ENCODE results near the gene DPP9.
"Not testable (repeated sequence)": the region's sequence is repeated elsewhere in the genome, so short reads cannot be mapped to it uniquely, and the experiment has no call there.

Gene DPP9

GRCh38 chr19:4740092-4740491, 16.4 kb upstream of the DPP9 start:
- no peak for DNase-seq (ENCODE audit: low read depth, low spot score)

GRCh38 chr19:4738734-4739133, 15.1 kb upstream of the DPP9 start:
- no peak for DNase-seq (ENCODE audit: low read depth, low spot score)

GRCh38 chr19:4737955-4738600, 14.4 kb upstream of the DPP9 start:
- no peak for DNase-seq (ENCODE audit: low read depth, low spot score)

- DNase-seq (ENCODE audit: low read depth, low spot score), result no peak
Measured at GRCh38 chr19:4733755-4734345, 10.2 kb upstream of the DPP9 start.

- no peak for DNase-seq (ENCODE audit: low read depth, low spot score)
Measured at GRCh38 chr19:4732680-4733114, 9.1 kb upstream of the DPP9 start.

- no peak for DNase-seq (ENCODE audit: low read depth, low spot score)
Measured at GRCh38 chr19:4730740-4731171, 7.1 kb upstream of the DPP9 start.

- no peak for DNase-seq (ENCODE audit: low read depth, low spot score)
Measured at GRCh38 chr19:4728871-4729270, 5.2 kb upstream of the DPP9 start.

GRCh38 chr19:4722671-4723594, 709 bp downstream of the DPP9 start:
- DNase-seq (ENCODE audit: low read depth, low spot score), result no peak

- DNase-seq (ENCODE audit: low read depth, low spot score), result no peak
Measured at GRCh38 chr19:4721196-4721595, 2.4 kb downstream of the DPP9 start.

- no peak for DNase-seq (ENCODE audit: low read depth, low spot score)
Measured at GRCh38 chr19:4720037-4720700, 3.5 kb downstream of the DPP9 start.

- no peak for DNase-seq (ENCODE audit: low read depth, low spot score)
Measured at GRCh38 chr19:4719499-4719866, 4.2 kb downstream of the DPP9 start.

GRCh38 chr19:4717966-4718701, 5.5 kb downstream of the DPP9 start:
- DNase-seq (ENCODE audit: low read depth, low spot score), result no peak

- DNase-seq (ENCODE audit: low read depth, low spot score), result no peak
Measured at GRCh38 chr19:4717191-4717965, 6.3 kb downstream of the DPP9 start.

- DNase-seq (ENCODE audit: low read depth, low spot score), result no peak
Measured at GRCh38 chr19:4715529-4716221, 8.0 kb downstream of the DPP9 start.

- DNase-seq (ENCODE audit: low read depth, low spot score), result not testable (repeated sequence)
Measured at GRCh38 chr19:4715178-4715528, 8.5 kb downstream of the DPP9 start.

GRCh38 chr19:4714016-4714415, 9.6 kb downstream of the DPP9 start:
- no peak for DNase-seq (ENCODE audit: low read depth, low spot score)

- DNase-seq (ENCODE audit: low read depth, low spot score), result no peak
Measured at GRCh38 chr19:4713384-4713951, 10.2 kb downstream of the DPP9 start.

- DNase-seq (ENCODE audit: low read depth, low spot score), result no peak
Measured at GRCh38 chr19:4712771-4713170, 10.9 kb downstream of the DPP9 start.

- DNase-seq (ENCODE audit: low read depth, low spot score), result no peak
Measured at GRCh38 chr19:4711211-4711610, 12.4 kb downstream of the DPP9 start.

- DNase-seq (ENCODE audit: low read depth, low spot score), result no peak
Measured at GRCh38 chr19:4710281-4710600, 13.4 kb downstream of the DPP9 start.

Data from iPS DF 19.7 (cell line).